Measurements from ENCODE around the gene USP44. TPM values are rescaled to one million over a fixed set of nuclear protein-coding genes. Genes with fewer than 3 reads are reported as not detected.

USP44 gene
- total RNA-seq, 2 donors from 2014 or later, result 0.92 to 2.3 TPM

GRCh38 chr12:95549392-95550084, 1.7 kb downstream of the USP44 start:
- no peak for DNase-seq

GRCh38 chr12:95548539-95549391, 2.5 kb downstream of the USP44 start:
- ATAC-seq (peak; percentile 96), DNase-seq (peak; percentile 41)
- intact Hi-C loops (cut with DNase I), result no loop called here

More at GRCh38 chr12:95549392-95550084, 1.7 kb downstream of the USP44 start:
- no peak for ATAC-seq
- intact Hi-C loops (cut with DNase I), result no loop called here

GRCh38 chr12:95548056-95548538, 3.2 kb downstream of the USP44 start:
- intact Hi-C loops (cut with DNase I), result no loop called here
- ATAC-seq (peak; percentile 58 to 76), DNase-seq (no peak)

- ATAC-seq, result no peak
- intact Hi-C loops (cut with DNase I), result no loop called here
- DNase-seq, result no peak
These were observed 3.7 kb downstream of the USP44 start for GRCh38 chr12:95547522-95548055.

GRCh38 chr12:95546491-95546813, 4.8 kb downstream of the USP44 start:
- ATAC-seq (no peak), DNase-seq (no peak)
- intact Hi-C loops (cut with DNase I), result no loop called here

GRCh38 chr12:95545731-95546490, 5.4 kb downstream of the USP44 start:
- no peak for DNase-seq
- intact Hi-C loops (cut with DNase I), result no loop called here
- no peak for ATAC-seq

GRCh38 chr12:95545303-95545702, 6.0 kb downstream of the USP44 start:
- ATAC-seq (no peak), DNase-seq (no peak)
- intact Hi-C loops (cut with DNase I), result no loop called here

GRCh38 chr12:95544756-95545155, 6.5 kb downstream of the USP44 start:
- intact Hi-C loops (cut with DNase I), result no loop called here
- ATAC-seq (no peak), DNase-seq (no peak)

GRCh38 chr12:95543305-95543704, 8.0 kb downstream of the USP44 start:
- intact Hi-C loops (cut with DNase I), result no loop called here
- ATAC-seq, result no peak
- no peak for DNase-seq

GRCh38 chr12:95541436-95541835, 9.8 kb downstream of the USP44 start:
- ATAC-seq (no peak), DNase-seq (no peak)
- intact Hi-C loops (cut with DNase I), result no loop called here

GRCh38 chr12:95538656-95539055, 12.6 kb downstream of the USP44 start:
- ATAC-seq, result no peak
- intact Hi-C loops (cut with DNase I), result loop anchor here in 1 of 2 donors (10.0 kb wide), 1 partner anchor 424 kb away; no protein-coding TSS in a partner anchor
- no peak for DNase-seq

- DNase-seq (no peak), ATAC-seq (no peak)
- intact Hi-C loops (cut with DNase I), result loop anchor here in 1 of 2 donors (10.0 kb wide), 1 partner anchor 423 kb away; no protein-coding TSS in a partner anchor
These were observed 13.3 kb downstream of the USP44 start for GRCh38 chr12:95538006-95538405.

- DNase-seq, result no peak
- peak in 1 of 2 donors; percentile 18 for ATAC-seq
- intact Hi-C loops (cut with DNase I), result loop anchor here (5.0 to 10.0 kb wide), 3 partner anchors 197 to 419 kb away; no protein-coding TSS in a partner anchor
These were observed 17.3 kb downstream of the USP44 start for GRCh38 chr12:95533985-95534384.

GRCh38 chr12:95532851-95533250, 18.4 kb downstream of the USP44 start:
- DNase-seq (no peak), ATAC-seq (peak in 1 of 2 donors; percentile 83)
- intact Hi-C loops (cut with DNase I), result loop anchor here (5.0 to 10.0 kb wide), 3 partner anchors 196 to 418 kb away; no protein-coding TSS in a partner anchor

- DNase-seq, result no peak
- intact Hi-C loops (cut with DNase I), result loop anchor here (5.0 to 10.0 kb wide), 3 partner anchors 192 to 415 kb away; no protein-coding TSS in a partner anchor
- no peak for ATAC-seq
These were observed 21.5 kb downstream of the USP44 start for GRCh38 chr12:95529693-95530225.

GRCh38 chr12:95528431-95528830, 22.8 kb downstream of the USP44 start:
- intact Hi-C loops (cut with DNase I), result no loop called here
- no peak for DNase-seq
- no peak for ATAC-seq

- ATAC-seq (no peak), DNase-seq (no peak)
- intact Hi-C loops (cut with DNase I), result no loop called here
These were observed 28.6 kb downstream of the USP44 start for GRCh38 chr12:95522692-95523091.

GRCh38 chr12:95520816-95521215, 30.5 kb downstream of the USP44 start:
- DNase-seq (no peak), ATAC-seq (no peak)
- intact Hi-C loops (cut with DNase I), result no loop called here

- intact Hi-C loops (cut with DNase I), result no loop called here
- DNase-seq (no peak), ATAC-seq (no peak)
These were observed 32.3 kb downstream of the USP44 start for GRCh38 chr12:95518944-95519343.

All from left cardiac atrium (tissue), 4 donors.